NCI-H460 (cell line): Measurements from ENCODE around the gene KLHL2. TPM values are rescaled to one million over a fixed set of nuclear protein-coding genes. Genes with fewer than 3 reads are reported as not detected.

ENCODE experiments used
- DNase-seq: peaks from one replicate; pipeline ENCODE4 v3.0.0-alpha.2; 2016; ENCODE audit warnings: low read depth; ENCODE audit errors: extremely low read depth
- small RNA-seq, 2 experiments: library from RNA; depleted of rRNA; stranded (forward); fragments of <200 nt; gene quantifications; one replicate each; pipeline ENCODE3, GENCODE V24; 2014
- total RNA-seq: library from RNA; depleted of rRNA; stranded (reverse); fragments of >200 nt; shearing (Covaris generic); gene quantifications from 2 replicates; pipeline ENCODE4 v1.2.3, GENCODE V29; 2014; rRNA removed

KLHL2 gene
- total RNA-seq, 1 experiment from 2014 or later: 14.4 TPM

DNA sequence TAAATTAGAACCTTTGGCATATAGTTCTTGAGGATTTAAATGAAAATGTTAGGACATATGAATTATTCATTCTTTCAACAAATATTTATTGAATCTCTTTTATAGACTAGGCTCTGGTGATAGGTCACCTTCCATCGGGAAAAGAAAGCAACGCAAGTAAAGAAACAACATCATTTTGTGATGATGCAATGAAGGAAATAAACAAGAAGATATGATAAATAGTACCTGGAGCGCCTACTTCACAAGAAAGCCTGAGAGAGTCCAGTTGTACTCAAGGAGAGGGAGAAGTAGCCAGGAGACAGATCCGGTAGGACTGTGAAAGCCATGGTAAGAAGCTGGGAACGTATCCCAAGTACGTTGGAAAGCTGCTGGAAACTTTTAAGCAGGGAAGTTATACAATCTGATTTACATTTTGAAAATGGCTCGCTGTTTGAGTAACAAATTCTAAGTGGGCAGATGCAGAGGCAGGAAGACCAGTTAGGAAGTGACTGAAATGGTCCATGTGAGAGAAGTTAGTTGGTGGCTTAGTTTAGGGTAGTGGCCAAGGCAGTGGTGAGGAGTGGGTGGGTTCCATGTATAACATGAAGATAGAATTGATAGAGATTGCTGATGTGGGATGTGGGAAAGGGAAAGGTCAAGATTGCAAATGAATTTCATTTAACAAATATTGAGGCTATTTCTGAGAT, 153.8 kb downstream of the KLHL2 start:
- no peak for DNase-seq

DNA sequence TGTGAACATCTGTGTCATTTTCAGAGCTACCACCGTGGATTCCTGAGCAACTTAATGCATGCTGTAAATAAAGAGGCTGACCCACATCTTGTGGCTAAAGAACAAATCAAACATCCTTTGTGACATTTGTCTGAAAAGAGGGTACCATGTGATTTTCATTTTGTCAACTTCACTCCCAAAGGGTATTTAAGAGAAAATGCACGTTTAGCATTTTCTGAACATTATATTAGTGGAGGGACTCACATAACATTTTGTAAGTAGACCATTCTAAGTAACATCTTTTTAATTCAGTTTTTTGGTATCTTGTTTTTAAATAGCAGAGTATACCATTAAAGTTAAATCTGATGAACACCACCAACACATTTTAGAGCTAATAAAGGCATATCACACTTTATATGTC, 154.4 kb downstream of the KLHL2 start:
- DNase-seq: no peak

DNA sequence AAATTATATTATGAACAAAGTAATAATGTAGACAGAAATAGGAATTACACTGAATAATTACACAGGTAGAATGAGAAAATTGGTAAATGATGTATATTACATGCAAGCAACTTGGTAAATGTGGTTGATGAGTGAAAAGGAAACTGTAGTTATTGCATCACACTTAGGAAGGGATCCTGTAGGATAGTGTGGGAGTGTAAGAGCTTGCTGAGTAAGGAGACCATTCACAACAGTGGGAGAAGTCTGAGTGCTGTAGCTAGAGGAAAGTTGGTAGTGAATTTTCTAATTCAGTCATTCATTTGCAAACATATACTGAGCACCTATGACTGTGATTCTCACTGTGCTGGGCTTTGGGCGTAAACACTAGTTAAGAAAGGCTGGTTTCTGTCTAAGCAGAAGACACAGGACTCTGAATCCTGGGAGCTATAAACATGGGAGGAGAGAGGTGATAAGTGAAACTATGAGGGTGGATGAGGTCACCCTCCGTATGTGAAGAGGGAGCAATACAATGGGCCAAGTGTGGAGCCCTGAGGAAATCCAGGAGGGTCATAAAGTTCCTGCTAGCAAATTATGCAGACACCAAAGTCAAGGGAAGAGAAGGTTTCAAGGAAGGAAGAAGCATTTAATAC, 157.2 kb downstream of the KLHL2 start:
- no peak for DNase-seq

DNA sequence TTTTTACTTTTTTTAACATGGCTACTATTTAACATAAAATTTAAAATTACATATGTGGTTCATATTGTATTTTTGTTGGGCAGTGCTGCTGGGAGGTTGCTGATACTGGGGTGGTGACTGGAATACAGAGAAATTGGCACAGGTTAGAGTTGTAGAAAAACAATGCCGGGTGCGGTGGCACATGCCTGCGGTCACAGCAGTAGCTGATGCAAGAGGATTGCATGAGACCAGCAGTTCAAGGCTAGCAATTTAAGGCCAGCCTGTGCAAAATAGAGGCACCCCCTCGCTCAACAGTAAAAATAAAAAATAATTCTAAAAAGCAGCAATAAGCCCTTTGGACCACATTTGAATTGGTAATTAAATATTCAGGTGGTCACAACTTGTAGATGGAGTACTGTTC, 159.7 kb downstream of the KLHL2 start:
- no peak for DNase-seq

- DNase-seq: no peak
These were observed 160.8 kb downstream of the KLHL2 start for GRCh38 chr4:165368114-165368513.

GRCh38 chr4:165368567-165368966, 161.2 kb downstream of the KLHL2 start:
- DNase-seq: no peak

DNA sequence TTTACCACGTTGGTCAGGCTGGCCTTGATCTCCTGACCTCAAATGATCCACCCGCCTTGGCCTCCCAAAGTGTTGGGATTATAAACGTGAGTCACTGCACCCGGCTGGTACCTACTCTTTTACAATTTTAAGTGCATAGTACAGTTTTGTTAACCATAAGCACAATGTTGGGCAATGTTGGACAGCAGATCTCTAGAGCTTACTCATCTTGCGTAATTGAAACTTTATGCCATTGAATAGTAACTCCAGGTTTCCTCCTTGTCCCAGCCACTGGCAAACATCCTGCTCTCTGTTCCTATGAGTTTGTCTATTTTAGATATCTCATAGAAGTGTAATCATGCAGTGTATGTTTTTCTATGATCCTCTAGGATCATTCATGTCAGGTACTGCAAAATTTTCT, 162.2 kb downstream of the KLHL2 start:
- DNase-seq: no peak

GRCh38 chr4:165370530-165370929, 163.2 kb downstream of the KLHL2 start:
- no peak for DNase-seq

Small RNA genes lying within 50 kb of the gene (small RNA-seq; reads per million reads assigned to genes)
- gene RNU4-87P: 0 reads per million in 2 experiments

Other genes with a start within 250 kb of the KLHL2 start
- not detected in 2 replicates for gene TRIM61, start 229.9 kb upstream of the KLHL2 start, total RNA-seq
- gene TRIM60, start 175.6 kb upstream of the KLHL2 start, total RNA-seq: not detected in 2 replicates
- not detected in 2 replicates for gene TRIM75, start 153.7 kb upstream of the KLHL2 start, total RNA-seq
- gene TMEM192, start 94.7 kb upstream of the KLHL2 start, total RNA-seq: 15.3 and 17.4 TPM in 2 replicates
- gene MSMO1, start 120.1 kb downstream of the KLHL2 start, total RNA-seq: 32.2 and 35.0 TPM in 2 replicates
- 1.1 and 2.1 TPM in 2 replicates for gene CPE, start 171.4 kb downstream of the KLHL2 start, total RNA-seq